Nephron (organoid): Measurements from ENCODE around the gene UBAC2.

ENCODE experiments used
- H3K27ac Mint-ChIP-seq, 3 experiments: 2 replicates each; pipeline ENCODE4 v1.8.0; 2020; ENCODE audit warnings: mixed read lengths in 3 of 3, mild to moderate bottlenecking in 2 of 3, moderate library complexity in 1 of 3
- H3K27me3 Mint-ChIP-seq: 2 replicates; pipeline ENCODE4 v1.8.0; 2021; ENCODE audit warnings: low read depth, mild to moderate bottlenecking, moderate library complexity, mixed read lengths
- H3K36me3 Mint-ChIP-seq: 2 replicates; pipeline ENCODE4 v1.8.0; 2020; ENCODE audit warnings: low read depth, mixed read lengths
- H3K4me1 Mint-ChIP-seq: 2 replicates; pipeline ENCODE4 v1.8.0; 2020; ENCODE audit warnings: mixed read lengths
- H3K4me3 Mint-ChIP-seq, 3 experiments: 2 replicates each; pipeline ENCODE4 v1.8.0; 2020; ENCODE audit warnings: mild to moderate bottlenecking in 3 of 3, mixed read lengths in 3 of 3, moderate library complexity in 2 of 3
- H3K9me3 Mint-ChIP-seq: 2 replicates; pipeline ENCODE4 v1.8.0; 2020; ENCODE audit warnings: mixed read lengths
- TF ChIP-seq, protein P1 (sequence below), 3 experiments: fragments of 200-600 bp; sonication (generic); IDR thresholded peaks; one replicate each; pipeline ENCODE4 v1.5.0; 2021; ENCODE audit warnings: antibody characterized with exemption in 3 of 3; ENCODE audit not compliant: unreplicated experiment in 3 of 3

The UBAC2 gene

GRCh38 chr13:99320693-99321481 is 120.2 kb downstream of the UBAC2 start:
- TF ChIP-seq, protein P1, sequence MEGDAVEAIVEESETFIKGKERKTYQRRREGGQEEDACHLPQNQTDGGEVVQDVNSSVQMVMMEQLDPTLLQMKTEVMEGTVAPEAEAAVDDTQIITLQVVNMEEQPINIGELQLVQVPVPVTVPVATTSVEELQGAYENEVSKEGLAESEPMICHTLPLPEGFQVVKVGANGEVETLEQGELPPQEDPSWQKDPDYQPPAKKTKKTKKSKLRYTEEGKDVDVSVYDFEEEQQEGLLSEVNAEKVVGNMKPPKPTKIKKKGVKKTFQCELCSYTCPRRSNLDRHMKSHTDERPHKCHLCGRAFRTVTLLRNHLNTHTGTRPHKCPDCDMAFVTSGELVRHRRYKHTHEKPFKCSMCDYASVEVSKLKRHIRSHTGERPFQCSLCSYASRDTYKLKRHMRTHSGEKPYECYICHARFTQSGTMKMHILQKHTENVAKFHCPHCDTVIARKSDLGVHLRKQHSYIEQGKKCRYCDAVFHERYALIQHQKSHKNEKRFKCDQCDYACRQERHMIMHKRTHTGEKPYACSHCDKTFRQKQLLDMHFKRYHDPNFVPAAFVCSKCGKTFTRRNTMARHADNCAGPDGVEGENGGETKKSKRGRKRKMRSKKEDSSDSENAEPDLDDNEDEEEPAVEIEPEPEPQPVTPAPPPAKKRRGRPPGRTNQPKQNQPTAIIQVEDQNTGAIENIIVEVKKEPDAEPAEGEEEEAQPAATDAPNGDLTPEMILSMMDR (IDR thresholded peaks at IDR 0.05; ENCODE audit: unreplicated experiment in 3 of 3), result no peak
- no peak overlapping the region for H3K27ac Mint-ChIP-seq
- no peak overlapping the region for H3K4me3 Mint-ChIP-seq
- peaks cover 43% of the 10 kb centered on the region for H3K36me3 Mint-ChIP-seq
- H3K9me3 Mint-ChIP-seq, result no peaks in the 10 kb centered on the region
- H3K4me1 Mint-ChIP-seq, result peaks cover 8% of the 10 kb centered on the region
- H3K27me3 Mint-ChIP-seq, result no peaks in the 10 kb centered on the region

GRCh38 chr13:99321709-99322108 is 121.1 kb downstream of the UBAC2 start:
- Mint-ChIP-seq H3K36me3 (peaks cover 36% of the 10 kb centered on the region), H3K4me1 (peaks cover 8% of the 10 kb centered on the region), H3K9me3 (no peaks in the 10 kb centered on the region), H3K4me3 (no peak overlapping the region), H3K27ac (no peak overlapping the region), H3K27me3 (no peaks in the 10 kb centered on the region)
- TF ChIP-seq, protein P1 (IDR thresholded peaks at IDR 0.05; ENCODE audit: unreplicated experiment in 3 of 3), result no peak

GRCh38 chr13:99322297-99323103 is 121.8 kb downstream of the UBAC2 start:
- H3K27ac Mint-ChIP-seq, result peak overlapping the region in 2 of 3 experiments; percentile 23 to 49
- TF ChIP-seq, protein P1 (IDR thresholded peaks at IDR 0.05; ENCODE audit: unreplicated experiment in 3 of 3), result no peak
- no peaks in the 10 kb centered on the region for H3K9me3 Mint-ChIP-seq
- peaks cover 8% of the 10 kb centered on the region for H3K4me1 Mint-ChIP-seq
- peaks cover 37% of the 10 kb centered on the region for H3K36me3 Mint-ChIP-seq
- no peaks in the 10 kb centered on the region for H3K27me3 Mint-ChIP-seq
- no peak overlapping the region for H3K4me3 Mint-ChIP-seq

DNA sequence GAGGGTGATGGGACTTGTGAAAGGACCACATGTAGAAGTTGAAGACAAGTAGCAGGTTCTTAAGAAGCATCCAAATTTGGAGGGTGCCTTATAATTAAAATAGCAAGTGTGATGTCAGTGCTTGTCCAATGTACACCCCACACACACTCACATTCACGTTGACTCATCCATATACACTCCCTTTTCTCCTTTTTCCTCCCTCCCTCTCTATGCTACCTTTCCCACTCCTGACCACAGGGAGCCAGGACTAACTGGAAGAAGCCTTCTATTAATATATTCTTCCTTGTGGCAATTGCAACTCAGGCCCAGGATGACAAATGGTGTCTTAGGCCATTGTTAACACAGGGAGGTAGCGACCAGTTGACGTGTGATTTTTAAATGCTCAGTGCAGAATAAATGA is 122.8 kb downstream of the UBAC2 start:
- no peaks in the 10 kb centered on the region for H3K9me3 Mint-ChIP-seq
- TF ChIP-seq, protein P1 (IDR thresholded peaks at IDR 0.05; ENCODE audit: unreplicated experiment in 3 of 3), result no peak
- no peak overlapping the region for H3K27ac Mint-ChIP-seq
- H3K4me3 Mint-ChIP-seq, result no peak overlapping the region
- H3K4me1 Mint-ChIP-seq, result peaks cover 8% of the 10 kb centered on the region
- H3K27me3 Mint-ChIP-seq, result no peaks in the 10 kb centered on the region
- peaks cover 34% of the 10 kb centered on the region for H3K36me3 Mint-ChIP-seq

GRCh38 chr13:99326012-99326411 is 125.4 kb downstream of the UBAC2 start:
- Mint-ChIP-seq H3K4me3 (no peak overlapping the region), H3K27me3 (no peaks in the 10 kb centered on the region)

More at GRCh38 chr13:99326012-99326411, 125.4 kb downstream of the UBAC2 start:
- Mint-ChIP-seq H3K9me3 (no peaks in the 10 kb centered on the region), H3K36me3 (peaks cover 49% of the 10 kb centered on the region), H3K27ac (no peak overlapping the region), H3K4me1 (peaks cover 8% of the 10 kb centered on the region)
- TF ChIP-seq, protein P1 (IDR thresholded peaks at IDR 0.05; ENCODE audit: unreplicated experiment in 3 of 3), result no peak
